GM23338 (cell line): Measurements from ENCODE around the gene UBA1. TPM values are rescaled to one million over a fixed set of nuclear protein-coding genes. Genes with fewer than 3 reads are reported as not detected.

ENCODE experiments used
- ATAC-seq: fragments of 200-7000 bp; cut with Tn5 transposase; 3 replicates; pipeline ENCODE4 v1.9.1; 2020
- DNase-seq: peaks from one replicate; pipeline ENCODE4 v3.0.0-alpha.2; 2015; ENCODE audit warnings: low spot score
- H2AFZ ChIP-seq: fragments of 200-600 bp; sonication (generic); 2 replicates; pipeline ENCODE4 v1.8.0; 2016; ENCODE audit warnings: antibody characterized with exemption, mild to moderate bottlenecking, moderate library complexity
- H3F3A ChIP-seq: fragments of 200-600 bp; sonication (generic); replicated peaks from 2 replicates; pipeline ENCODE4 v1.8.0; 2017; ENCODE audit warnings: antibody characterized with exemption, mixed run types, low read depth
- H3K27ac ChIP-seq: fragments of 200-600 bp; sonication (generic); 2 replicates; pipeline ENCODE4 v1.6.1; 2016; ENCODE audit warnings: low read depth
- H3K27me3 ChIP-seq: fragments of 200-600 bp; sonication (generic); 2 replicates; pipeline ENCODE4 v1.8.0; 2016; ENCODE audit warnings: mild to moderate bottlenecking, mixed run types, moderate library complexity; ENCODE audit not compliant: insufficient read depth
- H3K36me3 ChIP-seq: fragments of 200-600 bp; sonication (generic); 2 replicates; pipeline ENCODE4 v1.8.0; 2016; ENCODE audit warnings: mild to moderate bottlenecking; ENCODE audit not compliant: insufficient read depth
- H3K4me1 ChIP-seq: fragments of 200-600 bp; sonication (generic); 2 replicates; pipeline ENCODE4 v1.8.0; 2016; ENCODE audit warnings: mild to moderate bottlenecking, moderate library complexity; ENCODE audit not compliant: insufficient read depth
- H3K4me2 ChIP-seq: fragments of 200-600 bp; sonication (generic); 2 replicates; pipeline ENCODE4 v1.7.1; 2017; ENCODE audit warnings: mixed run types
- H3K4me3 ChIP-seq: fragments of 200-600 bp; sonication (generic); 2 replicates; pipeline ENCODE4 v1.6.1; 2016; ENCODE audit warnings: mixed run types
- H3K79me2 ChIP-seq: fragments of 200-600 bp; sonication (generic); replicated peaks from 2 replicates; pipeline ENCODE4 v1.8.0; 2017; ENCODE audit warnings: mild to moderate bottlenecking; ENCODE audit not compliant: insufficient read depth
- H3K9me2 ChIP-seq: fragments of 200-600 bp; sonication (generic); 2 replicates; pipeline ENCODE4 v1.8.0; 2017; ENCODE audit not compliant: insufficient read depth
- H4K20me1 ChIP-seq: fragments of 200-600 bp; sonication (generic); replicated peaks from 2 replicates; pipeline ENCODE4 v1.8.0; 2017; ENCODE audit warnings: mild to moderate bottlenecking; ENCODE audit not compliant: insufficient read depth
- H3K27ac Mint-ChIP-seq: 2 replicates; pipeline ENCODE4 v1.8.0; 2020; ENCODE audit warnings: inconsistent platforms, mild to moderate bottlenecking, moderate library complexity, mixed read lengths
- H3K27me3 Mint-ChIP-seq: 3 replicates; pipeline ENCODE4 v1.8.0; 2022; ENCODE audit warnings: low read depth, mild to moderate bottlenecking, moderate library complexity, mixed read lengths, inconsistent platforms; ENCODE audit not compliant: insufficient read depth, poor library complexity
- H3K36me3 Mint-ChIP-seq: 3 replicates; pipeline ENCODE4 v1.8.0; 2021; ENCODE audit warnings: low read depth, mild to moderate bottlenecking, inconsistent platforms, moderate library complexity, mixed read lengths
- H3K4me1 Mint-ChIP-seq: 3 replicates; pipeline ENCODE4 v1.8.0; 2020; ENCODE audit warnings: mild to moderate bottlenecking, inconsistent platforms, mixed read lengths
- H3K4me3 Mint-ChIP-seq: 3 replicates; pipeline ENCODE4 v1.8.0; 2021; ENCODE audit warnings: moderate library complexity, mild to moderate bottlenecking, inconsistent platforms, mixed read lengths
- H3K9me3 Mint-ChIP-seq: 3 replicates; pipeline ENCODE4 v1.8.0; 2020; ENCODE audit warnings: moderate library complexity, mild to moderate bottlenecking, inconsistent platforms, mixed read lengths
- CREB1 ChIP-seq: fragments of 250-450 bp; sonication (Bioruptor Pico); IDR thresholded peaks from 2 replicates; pipeline ENCODE4 v1.5.0; 2020; ENCODE audit warnings: low read depth, mild to moderate bottlenecking, moderate library complexity
- CTCF ChIP-seq, 2 experiments: fragments of 200-600 bp in 1 of 2; sonication (generic) in 1 of 2; conservative IDR thresholded peaks; 2 replicates each; pipeline versions ENCODE4 v1.5.1 to v1.6.1; 2016 to 2017; ENCODE audit warnings: antibody characterized with exemption in 2 of 2, low read depth in 2 of 2, mild to moderate bottlenecking in 2 of 2, moderate library complexity in 1 of 2
- ETS1 ChIP-seq: IDR thresholded peaks from 2 replicates; pipeline ENCODE4 v1.6.1; 2016; ENCODE audit warnings: antibody characterized with exemption
- EZH2phosphoT487 ChIP-seq: fragments of 200-600 bp; sonication (generic); IDR thresholded peaks from one replicate; pipeline ENCODE4 v1.8.1; 2018; ENCODE audit warnings: antibody characterized with exemption; ENCODE audit not compliant: unreplicated experiment
- JUNB ChIP-seq: IDR thresholded peaks from one replicate; pipeline ENCODE4 v1.6.1; 2016; ENCODE audit warnings: antibody characterized with exemption; ENCODE audit not compliant: unreplicated experiment
- NANOG ChIP-seq: IDR thresholded peaks from 2 replicates; pipeline ENCODE4 v1.6.1; 2016; ENCODE audit warnings: antibody characterized with exemption, borderline replicate concordance
- REST ChIP-seq: IDR thresholded peaks from one replicate; pipeline ENCODE4 v1.6.1; 2018; ENCODE audit warnings: antibody characterized with exemption; ENCODE audit not compliant: unreplicated experiment
- STAT1 ChIP-seq: IDR thresholded peaks from one replicate; pipeline ENCODE4 v1.6.1; 2016; ENCODE audit warnings: antibody characterized with exemption; ENCODE audit not compliant: unreplicated experiment
- ZNF331 ChIP-seq: fragments of 250-450 bp; sonication (Bioruptor Pico); IDR thresholded peaks from 2 replicates; pipeline ENCODE4 v1.5.0; 2020; ENCODE audit warnings: low read depth, mild to moderate bottlenecking, moderate library complexity
- ZNF462 ChIP-seq: fragments of 250-450 bp; sonication (Bioruptor Pico); IDR thresholded peaks from 2 replicates; pipeline ENCODE4 v1.5.0; 2020; ENCODE audit warnings: mild to moderate bottlenecking, moderate library complexity
- polyA plus RNA-seq: library from polyadenylated mRNA; unstranded; fragments of >200 nt; fragmentation: Nextera tagmentation; extraction: Ambion mirVana; gene quantifications from 2 replicates; pipeline ENCODE4 v1.2.1, GENCODE V29; 2016
- total RNA-seq: library from RNA; depleted of rRNA; stranded (reverse); fragments of >200 nt; shearing (Covaris generic); gene quantifications from 2 replicates; pipeline ENCODE4 v1.2.3, GENCODE V29; 2014

UBA1 gene
- total and polyA plus RNA-seq, 2 experiments from 2014 or later, result 104 to 377 TPM

GRCh38 chrX:47199286-47199685 lies 5.7 kb downstream of the UBA1 start:
- H3K9me3 Mint-ChIP-seq, result no peaks in the 10 kb centered on the region
- Histone ChIP-seq H3K4me3 (no peak overlapping the region), H3K27me3 (no peaks in the 10 kb centered on the region), H4K20me1 (peaks cover 7% of the 10 kb centered on the region), H3K27ac (no peak overlapping the region), H3K9me2 (no peaks in the 10 kb centered on the region), H3K4me1 (peaks cover 22% of the 10 kb centered on the region), H3K79me2 (peaks cover 38% of the 10 kb centered on the region), H3K4me2 (no peak overlapping the region), H3F3A (no peaks in the 10 kb centered on the region), H2AFZ (no peak overlapping the region), H3K36me3 (peaks cover 19% of the 10 kb centered on the region)
- no peak for TF ChIP-seq CTCF (conservative IDR thresholded peaks at IDR 0.05; ENCODE audit: low read depth in 2 of 2)
- no peak for TF ChIP-seq ZNF331 (CRISPR knock-in tag)
- no peak for TF ChIP-seq EZH2phosphoT487
- no peak for TF ChIP-seq REST
- no peak for TF ChIP-seq ETS1
- TF ChIP-seq JUNB, result no peak
- TF ChIP-seq ZNF462, result no peak
- no peak for TF ChIP-seq CREB1
- no peak for TF ChIP-seq STAT1
- TF ChIP-seq NANOG, result no peak
- no peak for ATAC-seq
- H3K36me3 Mint-ChIP-seq, result peaks cover 96% of the 10 kb centered on the region
- no peak for DNase-seq
- no peak overlapping the region for H3K27ac Mint-ChIP-seq
- H3K27me3 Mint-ChIP-seq, result peaks cover 22% of the 10 kb centered on the region
- H3K4me1 Mint-ChIP-seq, result peaks cover 41% of the 10 kb centered on the region
- no peak overlapping the region for H3K4me3 Mint-ChIP-seq
